LNCaP clone FGC (cell line): Measurements from ENCODE around the gene IL20RA.

ENCODE experiments used
- DNase-seq: peaks from one replicate; pipeline ENCODE4 v3.0.0-alpha.2; 2011; ENCODE audit warnings: low read depth
- H3K4me3 ChIP-seq: 2 replicates; pipeline ENCODE4 v1.5.1; 2011; ENCODE audit warnings: mild to moderate bottlenecking, low read depth, low read length, control low read depth
- TF ChIP-seq, protein P1 (sequence below): IDR thresholded peaks from 2 replicates; pipeline ENCODE4 v1.5.1; 2012; ENCODE audit warnings: mild to moderate bottlenecking; ENCODE audit not compliant: control insufficient read depth, insufficient read depth; ENCODE audit errors: extremely low read depth

The IL20RA gene

DNA sequence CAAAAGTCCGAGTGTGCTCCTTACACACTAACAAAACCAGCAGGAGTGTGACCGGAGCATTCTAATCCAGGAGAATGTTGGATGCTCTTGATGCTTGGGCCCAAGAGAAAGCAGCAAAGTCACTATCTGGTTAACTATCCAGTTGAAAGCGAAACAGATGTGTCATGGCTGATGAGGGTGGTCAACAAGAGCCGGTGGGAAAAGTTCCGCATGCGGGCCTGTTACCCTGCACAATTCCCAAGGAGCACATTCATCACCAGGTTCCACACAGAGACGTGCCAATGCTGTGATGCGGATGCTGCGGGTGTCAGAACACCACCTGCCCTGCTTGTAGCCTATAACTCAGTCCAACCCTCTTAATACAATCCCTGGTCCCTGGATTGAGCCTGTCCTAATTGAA, 38.7 kb downstream of the IL20RA start:
- no peak for DNase-seq
- H3K4me3 ChIP-seq, result no peak overlapping the region
- TF ChIP-seq, protein P1, sequence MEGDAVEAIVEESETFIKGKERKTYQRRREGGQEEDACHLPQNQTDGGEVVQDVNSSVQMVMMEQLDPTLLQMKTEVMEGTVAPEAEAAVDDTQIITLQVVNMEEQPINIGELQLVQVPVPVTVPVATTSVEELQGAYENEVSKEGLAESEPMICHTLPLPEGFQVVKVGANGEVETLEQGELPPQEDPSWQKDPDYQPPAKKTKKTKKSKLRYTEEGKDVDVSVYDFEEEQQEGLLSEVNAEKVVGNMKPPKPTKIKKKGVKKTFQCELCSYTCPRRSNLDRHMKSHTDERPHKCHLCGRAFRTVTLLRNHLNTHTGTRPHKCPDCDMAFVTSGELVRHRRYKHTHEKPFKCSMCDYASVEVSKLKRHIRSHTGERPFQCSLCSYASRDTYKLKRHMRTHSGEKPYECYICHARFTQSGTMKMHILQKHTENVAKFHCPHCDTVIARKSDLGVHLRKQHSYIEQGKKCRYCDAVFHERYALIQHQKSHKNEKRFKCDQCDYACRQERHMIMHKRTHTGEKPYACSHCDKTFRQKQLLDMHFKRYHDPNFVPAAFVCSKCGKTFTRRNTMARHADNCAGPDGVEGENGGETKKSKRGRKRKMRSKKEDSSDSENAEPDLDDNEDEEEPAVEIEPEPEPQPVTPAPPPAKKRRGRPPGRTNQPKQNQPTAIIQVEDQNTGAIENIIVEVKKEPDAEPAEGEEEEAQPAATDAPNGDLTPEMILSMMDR, result no peak

DNA sequence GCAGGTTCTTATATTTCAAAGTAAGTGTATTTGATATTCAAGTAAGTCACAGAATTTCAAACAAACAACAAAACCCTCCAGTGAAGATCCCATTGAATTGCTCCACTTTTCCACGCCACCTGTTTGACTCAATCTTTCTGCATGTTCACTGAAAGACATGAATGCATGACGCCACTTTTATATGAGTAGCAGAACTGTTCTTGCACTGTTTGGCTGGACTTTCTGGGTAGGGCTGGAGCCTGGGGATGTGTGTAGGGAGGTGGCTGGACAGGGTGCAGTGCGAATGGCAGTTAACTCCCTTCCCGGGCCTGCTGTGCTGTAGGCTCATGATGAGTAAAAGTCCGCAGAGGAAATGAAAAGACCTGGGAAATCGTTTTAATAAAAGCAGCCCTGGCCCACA, 39.7 kb downstream of the IL20RA start:
- TF ChIP-seq, protein P1, result no peak
- H3K4me3 ChIP-seq, result no peak overlapping the region

DNA sequence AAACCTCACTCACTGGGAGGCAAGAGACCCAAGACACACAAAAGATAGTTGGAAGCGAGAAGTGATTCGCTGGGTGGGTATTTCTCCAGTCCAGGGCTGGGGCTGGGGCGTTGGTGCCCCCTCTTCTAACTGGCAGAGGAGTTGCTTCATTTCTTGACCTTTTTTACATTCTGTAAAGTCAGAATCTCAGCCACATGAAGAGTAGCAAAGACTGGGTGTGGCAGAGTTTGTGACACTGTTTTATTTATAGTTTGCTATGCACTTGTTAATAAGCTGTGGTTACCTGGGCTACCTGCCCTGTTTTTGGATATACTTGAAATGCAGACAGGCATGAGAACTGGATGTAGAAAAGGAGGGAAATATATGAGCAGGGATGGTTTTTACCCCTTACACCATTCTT, 42.3 kb downstream of the IL20RA start:
- TF ChIP-seq, protein P1, result no peak
- no peak for DNase-seq
- H3K4me3 ChIP-seq, result no peak overlapping the region

More for the DNA sequence above, 39.7 kb downstream of the IL20RA start:
- DNase-seq, result no peak

DNA sequence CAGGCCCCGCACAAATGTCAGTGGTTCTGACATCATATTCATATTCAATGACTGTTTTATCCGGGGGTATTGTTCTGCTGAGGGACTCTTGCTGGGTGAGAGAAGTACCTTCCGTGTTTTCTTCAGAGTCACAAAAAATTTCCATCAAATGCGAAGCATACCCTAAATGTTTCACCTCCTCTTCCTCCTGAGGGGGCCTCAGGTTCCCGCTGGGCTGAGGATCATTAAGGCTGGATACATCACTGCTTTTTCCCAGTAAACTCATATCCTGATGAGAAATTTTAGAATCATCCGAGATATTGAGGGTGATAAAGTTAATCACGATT, 42.8 kb downstream of the IL20RA start:
- H3K4me3 ChIP-seq, result no peak overlapping the region
- TF ChIP-seq, protein P1, result no peak
- DNase-seq, result no peak

DNA sequence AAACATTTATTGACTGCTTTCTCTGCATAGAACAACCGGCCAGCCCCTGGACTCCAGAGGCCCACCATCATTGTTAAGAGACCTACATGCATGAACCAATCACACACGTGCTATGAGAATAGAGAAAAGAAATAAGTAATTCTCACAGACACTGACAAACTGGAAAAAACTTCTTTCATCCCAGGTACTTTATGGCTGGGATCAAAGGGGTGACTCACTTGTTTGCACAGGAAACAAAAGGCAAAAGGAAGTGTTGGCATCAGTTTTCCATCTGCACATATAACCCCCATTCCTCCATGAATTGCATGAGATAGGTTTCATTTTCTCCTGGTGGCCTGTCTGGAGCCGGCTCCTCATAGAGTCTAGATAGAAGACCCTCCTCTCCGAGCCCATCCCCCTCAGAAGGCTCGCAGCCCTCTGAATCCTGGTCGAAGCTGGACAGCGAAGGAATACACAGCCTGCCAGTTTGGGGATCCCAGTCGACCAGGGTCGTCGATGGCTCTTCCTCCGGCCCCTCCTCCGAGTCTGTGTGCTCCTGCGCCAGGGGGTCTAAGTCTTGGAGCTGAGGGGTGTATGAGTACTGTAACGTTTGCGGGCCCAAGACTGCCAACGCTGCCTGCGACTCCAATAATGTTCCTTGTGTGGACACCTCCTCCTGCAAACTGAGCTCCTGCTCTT, 43.3 kb downstream of the IL20RA start:
- TF ChIP-seq, protein P1, result no peak
- no peak for DNase-seq
- H3K4me3 ChIP-seq, result no peak overlapping the region

DNA sequence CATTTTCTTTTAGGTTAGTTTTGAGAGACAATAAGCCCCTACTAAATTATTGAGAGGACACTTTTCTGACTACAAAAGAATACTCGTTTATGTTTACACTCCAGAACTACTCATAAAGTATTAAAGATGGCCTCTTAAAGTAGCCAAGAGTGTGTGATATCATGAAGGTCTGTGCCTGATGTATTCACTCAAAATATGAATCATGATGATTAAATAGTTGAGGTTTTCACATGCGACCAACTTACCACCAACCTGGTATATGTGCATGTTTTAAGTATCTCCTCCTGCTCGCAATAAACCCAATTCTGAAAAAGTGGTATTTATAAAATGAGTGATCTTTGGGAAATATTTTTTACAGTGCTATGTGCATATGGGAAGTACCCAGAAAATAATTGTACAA, 43.9 kb downstream of the IL20RA start:
- no peak overlapping the region for H3K4me3 ChIP-seq
- no peak for DNase-seq
- TF ChIP-seq, protein P1, result no peak

DNA sequence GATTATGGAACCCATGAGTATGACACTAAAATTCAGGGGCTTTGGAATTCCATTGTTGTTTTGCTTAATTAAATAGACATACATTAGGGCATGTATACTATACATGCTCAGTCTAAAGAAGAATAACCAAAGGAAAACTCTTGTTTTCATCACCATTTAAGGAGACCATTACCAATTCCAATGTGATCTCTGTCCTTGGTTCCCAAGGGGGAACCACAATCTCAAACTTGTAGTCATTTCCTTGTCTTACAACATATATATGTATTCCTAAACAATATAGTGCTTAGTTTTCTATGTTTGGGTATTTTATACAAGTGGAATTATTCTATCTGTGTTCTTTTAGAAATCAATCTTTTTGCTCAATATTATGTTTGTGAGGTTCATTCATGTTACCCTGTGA, 49.2 kb downstream of the IL20RA start:
- no peak for DNase-seq

More for the DNA sequence above, 49.2 kb downstream of the IL20RA start:
- TF ChIP-seq, protein P1, result no peak
- H3K4me3 ChIP-seq, result no peak overlapping the region
